K562 (cell line): ENCODE measurements around the gene RHAG. TPM values are rescaled to one million over a fixed set of nuclear protein-coding genes. Genes with fewer than 3 reads are reported as not detected.

Source experiments
- ATAC-seq: fragments of 200-7000 bp; cut with Tn5 transposase; 3 replicates; pipeline ENCODE4 v1.9.1; 2020; ENCODE audit warnings: moderate library complexity
- BruUV-seq: library from RNA; stranded (reverse); fragments of 400-500 nt; replicated peaks from 2 replicates; lab custom pipeline; 2021; lab: Mats Ljungman, UMichigan
- CTCF ChIA-PET: fragments of 300-600 bp; formaldehyde crosslinking; extraction: SDS; loops from one replicate; lab custom pipeline; 2021; ENCODE audit warnings: low intra/inter-chr PET ratio; lab: Yijun Ruan, JAX
- POLR2A ChIA-PET: fragments of 300-600, 350-650 bp; sonication (Branson Sonifier 250); formaldehyde crosslinking; extraction: SDS; loops from one replicate; lab custom pipeline; 2021; ENCODE audit warnings: antibody characterized with exemption, inconsistent platforms; lab: Yijun Ruan, JAX
- DNase-seq, 4 experiments: peaks; one replicate each; pipeline versions ENCODE4 v3.0.0 to v3.0.0-alpha.2; 2011 to 2018; ENCODE audit warnings: low spot score in 3 of 4, mixed read lengths in 3 of 4; ENCODE audit errors: extremely low read depth in 1 of 4
- FAIRE-seq: peaks from 2 replicates; lab custom pipeline; 2011; peaks lifted over from hg19 to GRCh38; lab: Jason Lieb, UNC
- H2AFZ ChIP-seq: 2 replicates; pipeline ENCODE4 v1.6.0; 2011; ENCODE audit warnings: low read depth, low read length, control low read depth, inconsistent platforms
- H3K27ac ChIP-seq: fragments of 200-600 bp; 3 replicates; pipeline ENCODE4 v1.8.0; 2011; ENCODE audit warnings: low read depth, mild to moderate bottlenecking, control low read depth, inconsistent platforms, low read length, moderate library complexity, mixed read lengths; ENCODE audit errors: extremely low read depth
- H3K27me3 ChIP-seq, 2 experiments: fragments of 300-600 bp in 1 of 2; 2 replicates in 1 of 2; 3 replicates in 1 of 2; pipeline versions ENCODE4 v1.6.0 to v1.8.0; 2011; ENCODE audit warnings: inconsistent platforms in 2 of 2, low read length in 2 of 2, mild to moderate bottlenecking in 1 of 2, mixed read lengths in 1 of 2, moderate library complexity in 1 of 2; ENCODE audit not compliant: control insufficient read depth in 2 of 2, insufficient read depth in 2 of 2
- H3K36me3 ChIP-seq: fragments of 300-600 bp; 3 replicates; pipeline ENCODE4 v1.8.0; 2011; ENCODE audit warnings: mild to moderate bottlenecking, low read length, inconsistent platforms; ENCODE audit not compliant: control insufficient read depth, insufficient read depth
- H3K4me1 ChIP-seq, 2 experiments: fragments of 200-600 bp in 1 of 2; replicated peaks in 1 of 2; 2 replicates in 1 of 2; 3 replicates in 1 of 2; pipeline versions ENCODE4 v1.5.1 to v1.8.0; 2011; ENCODE audit warnings: inconsistent platforms in 2 of 2, low read length in 2 of 2, mild to moderate bottlenecking in 1 of 2, mixed read lengths in 1 of 2, moderate library complexity in 1 of 2; ENCODE audit not compliant: control insufficient read depth in 2 of 2, insufficient read depth in 2 of 2
- H3K4me2 ChIP-seq: 2 replicates; pipeline ENCODE4 v1.6.1; 2011; ENCODE audit warnings: low read length, control low read depth, inconsistent platforms, mixed read lengths; ENCODE audit not compliant: insufficient read depth
- H3K4me3 ChIP-seq: fragments of 200-600 bp; sonication (generic), shearing (Covaris generic); 2 replicates; pipeline ENCODE4 v1.5.1; 2016; ENCODE audit warnings: control low read depth, inconsistent platforms
- H3K79me2 ChIP-seq: fragments of 200-600 bp; 3 replicates; pipeline ENCODE4 v1.8.0; 2011; ENCODE audit warnings: low read length, inconsistent platforms; ENCODE audit not compliant: control insufficient read depth, insufficient read depth
- H3K9ac ChIP-seq, 2 experiments: 2 replicates each; pipeline versions ENCODE4 v1.6.0 to v1.6.1; 2011; ENCODE audit warnings: low read depth in 2 of 2, low read length in 2 of 2, control low read depth in 1 of 2, inconsistent platforms in 1 of 2, mild to moderate bottlenecking in 1 of 2, mixed read lengths in 1 of 2; ENCODE audit not compliant: insufficient read depth in 1 of 2
- H3K9me1 ChIP-seq: one replicate; pipeline ENCODE4 v1.6.0; 2011; ENCODE audit warnings: inconsistent platforms, mild to moderate bottlenecking, low read length, moderate library complexity; ENCODE audit not compliant: control insufficient read depth, insufficient read depth
- H3K9me3 ChIP-seq: replicated peaks from 2 replicates; pipeline ENCODE4 v1.5.1; 2011; ENCODE audit warnings: low read depth, low read length, inconsistent platforms; ENCODE audit not compliant: control insufficient read depth, insufficient read depth
- H4K20me1 ChIP-seq: replicated peaks from 2 replicates; pipeline ENCODE4 v1.6.1; 2011; ENCODE audit warnings: low read length, inconsistent platforms, mixed read lengths; ENCODE audit not compliant: control insufficient read depth, insufficient read depth
- BRD9 ChIP-seq: fragments of 450-650 bp; IDR thresholded peaks from 2 replicates; pipeline ENCODE4 v1.6.1; 2018; ENCODE audit warnings: low read depth; ENCODE audit not compliant: partially characterized antibody
- ELF1 ChIP-seq: fragments of 200-800 bp; sonication (Bioruptor generic); IDR thresholded peaks from 2 replicates; pipeline ENCODE4 v1.6.1; 2016; ENCODE audit warnings: missing genetic modification characterization, missing compliant biosample characterization
- FOXJ2 ChIP-seq: fragments of 200-800 bp; sonication (Bioruptor generic); IDR thresholded peaks from 2 replicates; pipeline ENCODE4 v1.6.1; 2016; ENCODE audit warnings: missing genetic modification characterization, missing compliant biosample characterization
- HDAC1 ChIP-seq, 2 experiments: fragments of 450-650 bp; IDR thresholded peaks; 2 replicates each; pipeline ENCODE4 v1.6.1; 2016 to 2017; ENCODE audit warnings: inconsistent platforms in 1 of 2, mild to moderate bottlenecking in 1 of 2, moderate library complexity in 1 of 2
- HDAC2 ChIP-seq: fragments of 450-650 bp; IDR thresholded peaks from 2 replicates; pipeline ENCODE4 v1.6.1; 2016; ENCODE audit warnings: mild to moderate bottlenecking
- HDGF ChIP-seq: fragments of 450-650 bp; IDR thresholded peaks from 2 replicates; pipeline ENCODE4 v1.6.1; 2016
- KDM1A ChIP-seq, 2 experiments: fragments of 450-650 bp; IDR thresholded peaks; 2 replicates each; pipeline ENCODE4 v1.6.1; 2016; ENCODE audit warnings: mild to moderate bottlenecking in 2 of 2
- MEIS2 ChIP-seq: fragments of 450-650 bp; IDR thresholded peaks from 2 replicates; pipeline ENCODE4 v1.6.1; 2014; ENCODE audit warnings: mild to moderate bottlenecking; ENCODE audit not compliant: partially characterized antibody
- RFX1 ChIP-seq: fragments of 450-650 bp; IDR thresholded peaks from 2 replicates; pipeline ENCODE4 v1.6.1; 2016; ENCODE audit warnings: mild to moderate bottlenecking, moderate library complexity
- SMARCA4 ChIP-seq: fragments of 450-650 bp; IDR thresholded peaks from 2 replicates; pipeline ENCODE4 v1.6.1; 2016
- SPI1 ChIP-seq: IDR thresholded peaks from 2 replicates; pipeline ENCODE4 v1.6.1; 2011; ENCODE audit warnings: low read depth, low read length, control low read depth, borderline replicate concordance
- TEAD4 ChIP-seq, 2 experiments: sonication (generic) in 1 of 2; formaldehyde crosslinking in 1 of 2; IDR thresholded peaks; 2 replicates each; pipeline versions ENCODE4 v1.6.1 to v1.8.0; 2012 to 2022; ENCODE audit warnings: borderline replicate concordance in 1 of 2, inconsistent platforms in 1 of 2, low read length in 1 of 2, mild to moderate bottlenecking in 1 of 2, missing genetic modification reagents in 1 of 2
- ZNF668 ChIP-seq: fragments of 250-450 bp; sonication (Bioruptor Pico); IDR thresholded peaks from 2 replicates; pipeline ENCODE4 v1.8.0; 2022; ENCODE audit warnings: mild to moderate bottlenecking, inconsistent platforms
- ZNF76 ChIP-seq: fragments of 250-450 bp; sonication (Bioruptor Pico); IDR thresholded peaks from 2 replicates; pipeline ENCODE4 v1.4.0; 2020; ENCODE audit warnings: mild to moderate bottlenecking, moderate library complexity, borderline replicate concordance
- WGBS: fragments of 100-300 bp; shearing (Covaris generic); methylation state at CpG from one replicate; pipeline ENCODE4 v1.1.6; 2016; ENCODE audit warnings: low coverage, mixed read lengths; ENCODE audit not compliant: insufficient coverage; ENCODE audit errors: missing lambda C conversion rate; 5-methylcytosine and 5-hydroxymethylcytosine counted together
- in situ Hi-C: fragments of 300-500 bp; cut with MboI; formaldehyde crosslinking; loops from 4 replicates; pipeline ENCODE4 v1.15.0; 2018; ENCODE audit warnings: inconsistent platforms, mixed read lengths
- intact Hi-C: fragments of 100-400 bp; cut with micrococcal nuclease; formaldehyde crosslinking; loops from 2 replicates; pipeline ENCODE4 v1.14.2; 2022
- polyA plus RNA-seq, 8 experiments: library from polyadenylated mRNA; depleted of rRNA in 4 of 8; stranded (reverse) in 5 of 8; unstranded in 3 of 8; fragments of >200 nt; fragmentation: Nextera tagmentation in 2 of 8; fragmentation: Illumina TruSeq in 1 of 8; extraction: Ambion mirVana in 2 of 8; extraction: Trizol in 1 of 8; gene quantifications; 2 replicates each; pipeline versions ENCODE4 v1.2.1 to v1.2.3, GENCODE V29; 2011 to 2014; ENCODE audit warnings: inconsistent platforms in 1 of 8, missing spikeins in 1 of 8
- total RNA-seq, 7 experiments: library from RNA; depleted of rRNA in 6 of 7; stranded (reverse); fragments of >200 nt in 6 of 7; fragmentation: Illumina TruSeq in 2 of 7; extraction: Trizol in 2 of 7; gene quantifications; 2 replicates each; pipeline versions ENCODE4 v1.2.1 to v1.2.3, GENCODE V29; 2011 to 2021; ENCODE audit warnings: low replicate concordance in 1 of 7
- TF ChIP-seq, protein P1 (sequence below), 2 experiments: IDR thresholded peaks in 1 of 2; conservative IDR thresholded peaks in 1 of 2; 2 replicates each; pipeline ENCODE4 v1.6.1; 2016; ENCODE audit warnings: low read depth in 2 of 2, mild to moderate bottlenecking in 1 of 2, missing compliant biosample characterization in 1 of 2, missing genetic modification characterization in 1 of 2, moderate library complexity in 1 of 2
- TF ChIP-seq, protein P2 (sequence below): fragments of 250-450 bp; sonication (Bioruptor Pico); IDR thresholded peaks from 2 replicates; pipeline ENCODE4 v1.6.1; 2021; ENCODE audit warnings: mild to moderate bottlenecking
- TF ChIP-seq, protein P3 (sequence below): fragments of 450-650 bp; IDR thresholded peaks from 2 replicates; pipeline ENCODE4 v1.6.1; 2016

The RHAG gene
- total and polyA plus RNA-seq, 9 of the 15 experiments (the other 6 are each of a cell fraction or from before 2014, with no cell fraction given): 290 to 1,202 (median 505) TPM

DNA sequence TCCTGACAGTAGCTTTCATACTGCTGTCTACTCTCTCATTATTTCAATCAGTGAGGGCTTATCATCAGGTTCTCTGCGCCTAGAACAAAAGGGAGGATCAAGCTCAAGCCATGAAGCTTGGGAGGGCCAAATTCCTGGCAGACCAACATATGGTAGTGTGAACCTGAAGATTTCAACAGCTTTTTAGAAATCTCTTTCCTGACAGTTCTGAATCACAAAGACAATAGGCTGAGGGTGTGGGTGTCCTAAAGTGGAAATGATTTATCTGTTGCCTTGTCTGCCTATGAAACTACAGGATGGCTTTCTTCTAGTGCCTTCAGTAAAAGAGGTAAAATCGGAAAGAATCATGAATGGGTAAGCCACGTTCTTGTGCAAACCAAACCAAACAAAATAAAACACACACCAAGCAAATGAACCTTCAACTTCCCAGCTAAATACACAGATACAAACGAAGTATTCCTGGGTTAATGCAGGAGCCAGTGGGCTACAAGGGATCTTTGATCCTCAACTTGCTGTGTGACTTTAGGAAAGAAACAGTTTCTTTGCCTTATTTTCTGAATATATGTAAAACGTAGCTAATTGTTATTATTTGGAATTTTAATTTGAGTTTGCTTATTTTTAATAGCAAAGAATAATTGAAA, 2.7 kb upstream of the RHAG start (continued):
- TF ChIP-seq HDGF: no peak
- TF ChIP-seq, protein P1, sequence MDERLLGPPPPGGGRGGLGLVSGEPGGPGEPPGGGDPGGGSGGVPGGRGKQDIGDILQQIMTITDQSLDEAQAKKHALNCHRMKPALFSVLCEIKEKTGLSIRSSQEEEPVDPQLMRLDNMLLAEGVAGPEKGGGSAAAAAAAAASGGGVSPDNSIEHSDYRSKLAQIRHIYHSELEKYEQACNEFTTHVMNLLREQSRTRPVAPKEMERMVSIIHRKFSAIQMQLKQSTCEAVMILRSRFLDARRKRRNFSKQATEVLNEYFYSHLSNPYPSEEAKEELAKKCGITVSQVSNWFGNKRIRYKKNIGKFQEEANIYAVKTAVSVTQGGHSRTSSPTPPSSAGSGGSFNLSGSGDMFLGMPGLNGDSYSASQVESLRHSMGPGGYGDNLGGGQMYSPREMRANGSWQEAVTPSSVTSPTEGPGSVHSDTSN (CRISPR knock-in tag; IDR thresholded peaks at IDR 0.05; ENCODE audit: low read depth): no peak
- TF ChIP-seq, protein P1 (tag; conservative IDR thresholded peaks at IDR 0.05; ENCODE audit: low read depth): peak; percentile 79

DNA sequence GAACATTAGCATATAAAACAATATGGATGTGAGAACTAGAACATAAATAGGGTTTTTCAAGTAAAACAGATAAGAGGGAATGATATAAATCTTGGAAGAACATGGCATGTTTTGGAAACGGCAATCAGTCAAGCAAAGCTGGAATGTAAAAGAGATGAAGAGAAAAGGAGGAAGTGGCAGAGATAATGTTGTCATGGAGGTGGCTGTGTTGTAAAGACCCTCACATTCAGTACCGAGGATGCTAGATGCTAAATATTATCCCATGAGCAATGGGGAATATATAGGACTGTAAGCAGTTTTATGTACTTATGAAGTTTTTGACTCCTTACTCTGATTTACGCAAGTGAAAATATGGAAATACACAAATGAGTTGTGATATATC, 702 bp upstream of the RHAG start:
- peak overlapping the region; percentile 81 for H2AFZ ChIP-seq
- BruUV-seq: no TSS peak
- no peaks in the 10 kb centered on the region for H3K9me1 ChIP-seq
- ATAC-seq: no peak
- peaks cover 15% of the 10 kb centered on the region for H3K36me3 ChIP-seq
- POLR2A ChIA-PET: interaction anchor here (1.0 to 2.5 kb wide), 5 partner anchors 10 to 302 kb away, joined by 3 to 29 read pairs (median 4); no protein-coding TSS in a partner anchor
- FAIRE-seq: no peak
- peaks cover 60% of the 10 kb centered on the region for H3K79me2 ChIP-seq
- peak in 1 of 4 experiments; percentile 52 for DNase-seq
- CTCF ChIA-PET: no interaction called here
- H4K20me1 ChIP-seq: no peaks in the 10 kb centered on the region
- peak overlapping the region; percentile 96; the same call in 2 of the 3 replicates for H3K27ac ChIP-seq
- H3K4me3 ChIP-seq: no peak overlapping the region
- H3K4me2 ChIP-seq: peak overlapping the region; percentile 58
- intact Hi-C loops: loop anchor here (2.0 to 5.0 kb wide), 3 partner anchors 99 to 310 kb away; no protein-coding TSS in a partner anchor
- WGBS: 29% methylated on average over 3 of the region's 3 CpGs
- no peaks in the 10 kb centered on the region for H3K27me3 ChIP-seq
- peak overlapping the region in 1 of 2 experiments; percentile 97; a peak in 1 of 4 replicates for H3K9ac ChIP-seq
- in situ Hi-C loops: no loop called here
- H3K4me1 ChIP-seq: peaks cover 0 to 29% of the 10 kb centered on the region in 2 experiments; a peak in 3 of 5 replicates
- H3K9me3 ChIP-seq: peaks cover 1% of the 10 kb centered on the region; the same call in 1 of the 2 replicates
- TF ChIP-seq ZNF76 (CRISPR knock-in tag): no peak
- peak; percentile 81 for TF ChIP-seq MEIS2
- TF ChIP-seq SPI1: peak; percentile 99
- TF ChIP-seq RFX1: peak; percentile 70
- TF ChIP-seq SMARCA4: peak; percentile 8; the same call in 1 of the 2 replicates
- peak; percentile 57 for TF ChIP-seq ELF1
- peak; percentile 65 for TF ChIP-seq TEAD4 (IDR thresholded peaks at IDR 0.05; ENCODE audit: low read length)
- TF ChIP-seq TEAD4 (CRISPR knock-in tag; IDR thresholded peaks at IDR 0.05; ENCODE audit: borderline replicate concordance): no peak
- TF ChIP-seq, protein P2, sequence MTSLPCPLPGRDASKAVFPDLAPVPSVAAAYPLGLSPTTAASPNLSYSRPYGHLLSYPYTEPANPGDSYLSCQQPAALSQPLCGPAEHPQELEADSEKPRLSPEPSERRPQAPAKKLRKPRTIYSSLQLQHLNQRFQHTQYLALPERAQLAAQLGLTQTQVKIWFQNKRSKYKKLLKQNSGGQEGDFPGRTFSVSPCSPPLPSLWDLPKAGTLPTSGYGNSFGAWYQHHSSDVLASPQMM (CRISPR knock-in tag): no peak
- TF ChIP-seq, protein P3, sequence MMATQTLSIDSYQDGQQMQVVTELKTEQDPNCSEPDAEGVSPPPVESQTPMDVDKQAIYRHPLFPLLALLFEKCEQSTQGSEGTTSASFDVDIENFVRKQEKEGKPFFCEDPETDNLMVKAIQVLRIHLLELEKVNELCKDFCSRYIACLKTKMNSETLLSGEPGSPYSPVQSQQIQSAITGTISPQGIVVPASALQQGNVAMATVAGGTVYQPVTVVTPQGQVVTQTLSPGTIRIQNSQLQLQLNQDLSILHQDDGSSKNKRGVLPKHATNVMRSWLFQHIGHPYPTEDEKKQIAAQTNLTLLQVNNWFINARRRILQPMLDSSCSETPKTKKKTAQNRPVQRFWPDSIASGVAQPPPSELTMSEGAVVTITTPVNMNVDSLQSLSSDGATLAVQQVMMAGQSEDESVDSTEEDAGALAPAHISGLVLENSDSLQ: peak; percentile 55; the same call in 1 of the 2 replicates
- TF ChIP-seq HDAC2: peak; percentile 14; the same call in 1 of the 2 replicates
- TF ChIP-seq ZNF668 (CRISPR knock-in tag): no peak
- TF ChIP-seq KDM1A (IDR thresholded peaks at IDR 0.05): peak in 1 of 2 experiments; percentile 21; a peak in 2 of 4 replicates
- no peak for TF ChIP-seq BRD9
- peak; percentile 31; the same call in 1 of the 2 replicates for TF ChIP-seq FOXJ2
- peak in 1 of 2 experiments; percentile 14; a peak in 1 of 4 replicates for TF ChIP-seq HDAC1 (IDR thresholded peaks at IDR 0.05)
